HG02938 (cell line): ENCODE data around the gene CRYAB.
"Not testable (repeated sequence)": the region's sequence is repeated elsewhere in the genome, so short reads cannot be mapped to it uniquely, and the experiment has no call there.

Source experiments
- ATAC-seq: cut with Tn5 transposase; IDR thresholded peaks from one replicate; pipeline ENCODE4 v1.9.1; 2021; ENCODE audit warnings: mild to moderate bottlenecking, moderate library complexity; ENCODE audit not compliant: unreplicated experiment

CRYAB gene

GRCh38 chr11:111934306-111934705 is 22.7 kb upstream of the CRYAB start:
- ATAC-seq: no peak

DNA sequence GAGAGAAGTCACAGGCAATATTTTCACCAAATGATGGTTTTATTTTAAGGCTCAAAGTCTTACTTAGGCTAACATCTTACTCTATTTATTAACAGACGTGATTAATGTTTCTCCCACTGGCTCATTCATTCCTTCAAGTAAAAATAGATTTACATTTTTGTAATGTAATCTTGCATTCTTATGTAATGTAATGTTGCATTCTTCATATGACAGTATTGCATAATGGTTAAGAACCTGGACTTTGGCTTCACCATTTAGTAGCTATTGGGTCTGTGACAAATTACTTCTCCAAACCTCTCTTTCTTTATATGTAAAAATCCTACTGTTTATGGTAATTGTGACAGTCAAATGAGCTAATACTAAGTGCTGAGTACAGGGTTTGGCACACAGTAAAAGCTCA is 22.3 kb upstream of the CRYAB start:
- no peak for ATAC-seq

DNA sequence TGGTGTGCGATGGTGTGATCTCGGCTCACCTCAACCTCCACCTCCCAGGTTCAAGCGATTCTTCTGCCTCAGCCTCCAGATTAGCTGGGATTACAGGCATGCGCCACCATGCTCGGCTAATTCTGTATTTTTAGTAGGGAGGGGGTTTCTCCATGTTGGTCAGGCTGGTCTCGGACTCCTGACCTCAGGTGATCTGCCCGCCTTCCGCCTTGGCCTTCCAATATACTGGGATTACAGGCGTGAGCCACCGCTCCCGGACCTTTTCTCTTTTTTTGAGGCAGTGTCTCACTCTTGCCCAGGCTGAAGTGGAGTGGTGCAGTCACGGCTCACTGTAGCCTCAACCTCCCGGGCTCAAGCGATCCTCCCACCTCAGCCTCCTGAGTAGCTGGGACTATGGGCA is 21.6 kb upstream of the CRYAB start:
- not testable (repeated sequence) for ATAC-seq

- no peak for ATAC-seq
Observed at GRCh38 chr11:111932611-111932950, 21.0 kb upstream of the CRYAB start.

GRCh38 chr11:111930472-111930871 is 18.9 kb upstream of the CRYAB start:
- ATAC-seq: no peak

DNA sequence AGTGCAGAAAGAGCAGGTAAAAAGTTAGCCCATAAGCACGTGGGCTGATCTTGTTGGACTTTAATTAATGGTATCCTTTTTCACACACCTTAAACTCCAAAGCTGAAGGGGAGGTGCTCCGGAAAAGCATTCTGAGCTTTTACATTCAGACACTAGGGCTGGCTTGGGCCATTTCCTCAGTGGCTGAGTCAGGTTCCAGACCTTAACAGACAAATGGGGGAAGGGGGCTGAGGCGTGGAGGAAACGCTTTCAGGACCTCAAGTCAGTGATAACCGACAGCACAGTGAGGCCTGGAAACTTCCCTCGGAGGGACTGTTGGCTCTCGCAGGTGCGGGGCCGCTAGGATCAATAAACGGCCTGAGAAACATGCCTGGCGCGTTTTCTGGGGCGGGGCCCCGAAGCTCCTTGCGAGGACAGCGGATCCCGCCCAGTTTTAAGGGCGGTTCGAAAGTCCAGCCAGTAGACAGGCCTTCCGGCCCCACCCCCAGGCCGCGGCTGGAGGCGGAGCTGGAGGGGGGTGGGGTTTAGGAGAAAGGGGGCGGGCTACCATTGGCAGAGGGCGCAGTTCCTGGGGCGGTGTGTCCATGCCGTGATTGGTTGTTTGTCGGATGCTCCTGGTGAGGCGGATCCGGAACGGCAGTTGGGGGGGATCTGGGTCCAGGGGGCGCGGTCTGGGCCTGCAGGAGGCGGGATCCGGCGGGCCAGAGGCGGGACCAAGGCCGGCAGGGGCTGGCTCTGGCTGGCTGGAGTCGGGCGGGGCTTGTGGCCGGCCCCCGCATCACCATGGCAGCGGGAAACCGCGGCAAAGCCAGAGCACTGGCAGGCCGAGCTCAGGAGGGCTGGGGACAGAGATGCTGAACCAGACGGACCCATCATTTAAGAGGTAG is 15.2 kb upstream of the CRYAB start:
- ATAC-seq: peak; percentile 86

DNA sequence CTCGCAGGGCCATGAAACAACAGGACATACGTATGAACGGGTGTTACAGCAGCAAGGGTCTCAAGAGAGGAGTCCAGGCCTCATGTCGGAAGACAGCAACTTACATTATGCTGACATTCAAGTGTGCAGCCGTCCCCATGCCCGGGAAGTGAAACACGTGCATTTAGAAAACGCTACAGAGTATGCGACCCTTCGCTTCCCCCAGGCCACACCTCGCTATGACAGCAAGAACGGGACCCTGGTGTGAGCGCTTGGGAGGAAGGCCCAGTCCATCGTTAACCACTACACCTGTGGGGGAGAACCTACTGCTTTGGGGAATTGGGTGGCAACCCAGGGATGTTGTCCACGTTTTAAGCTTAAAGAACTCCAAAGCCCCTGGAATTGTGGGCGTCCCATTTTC is 14.4 kb upstream of the CRYAB start:
- no peak for ATAC-seq

DNA sequence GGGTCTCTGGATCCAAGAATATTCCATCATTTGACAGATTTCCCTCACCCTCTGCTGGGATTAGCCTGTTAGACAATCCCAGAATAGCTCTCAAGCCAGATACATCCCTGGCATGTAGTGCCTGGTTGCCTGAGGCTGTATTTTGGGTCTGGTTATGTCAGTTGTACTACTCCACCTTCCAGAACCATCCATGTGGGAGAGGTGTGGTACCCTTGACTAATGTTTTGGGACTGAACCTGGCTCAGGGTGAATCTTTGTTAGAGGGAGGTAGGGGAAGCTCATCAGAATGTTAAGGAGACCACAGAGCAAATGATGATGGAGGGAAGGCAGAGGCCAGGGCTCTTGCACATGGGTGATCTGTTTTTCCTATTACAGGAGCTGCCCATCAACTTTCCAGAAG is 12.4 kb upstream of the CRYAB start:
- ATAC-seq: no peak

DNA sequence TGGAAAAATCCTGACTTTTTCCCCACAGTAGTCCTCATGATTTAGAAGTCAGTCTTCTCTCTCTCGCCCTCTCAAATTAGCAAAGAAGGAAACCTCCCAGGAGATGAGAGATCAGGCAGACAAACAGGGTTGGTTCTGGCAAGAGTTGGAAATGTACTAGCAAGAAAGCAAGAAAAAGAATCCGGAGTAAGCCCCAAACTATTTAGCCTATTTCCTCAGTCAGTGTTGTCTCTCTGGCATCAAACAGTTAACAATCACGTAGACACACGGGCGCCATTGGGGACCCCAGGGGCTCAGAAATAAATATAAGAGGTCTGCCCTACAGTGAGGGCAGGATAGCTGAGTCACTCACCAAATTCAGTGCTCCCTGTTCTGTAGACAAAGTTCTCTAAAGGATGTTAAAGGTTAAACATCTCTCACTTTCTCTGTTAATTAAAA is 11.8 kb upstream of the CRYAB start:
- no peak for ATAC-seq

DNA sequence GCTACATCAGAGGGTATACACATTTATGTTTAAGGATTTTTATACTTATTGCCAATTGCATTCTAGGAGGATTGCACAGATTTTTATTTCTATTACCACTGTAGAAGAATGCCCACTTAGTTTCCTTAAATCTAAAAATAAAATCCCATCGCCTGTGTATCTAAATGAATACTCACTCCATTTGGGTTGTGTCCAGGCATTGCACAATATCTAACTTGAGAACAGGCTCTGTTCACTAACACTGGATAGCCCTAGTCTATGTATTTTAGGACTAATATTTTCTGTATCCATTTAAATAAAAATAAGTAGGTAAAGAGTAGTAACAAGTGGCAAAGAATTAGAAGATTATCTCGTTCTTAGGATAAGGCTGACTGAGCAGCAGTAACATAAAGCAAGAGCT is 11.2 kb upstream of the CRYAB start:
- ATAC-seq: no peak

GRCh38 chr11:111921541-111922230 is 10.1 kb upstream of the CRYAB start:
- no peak for ATAC-seq

DNA sequence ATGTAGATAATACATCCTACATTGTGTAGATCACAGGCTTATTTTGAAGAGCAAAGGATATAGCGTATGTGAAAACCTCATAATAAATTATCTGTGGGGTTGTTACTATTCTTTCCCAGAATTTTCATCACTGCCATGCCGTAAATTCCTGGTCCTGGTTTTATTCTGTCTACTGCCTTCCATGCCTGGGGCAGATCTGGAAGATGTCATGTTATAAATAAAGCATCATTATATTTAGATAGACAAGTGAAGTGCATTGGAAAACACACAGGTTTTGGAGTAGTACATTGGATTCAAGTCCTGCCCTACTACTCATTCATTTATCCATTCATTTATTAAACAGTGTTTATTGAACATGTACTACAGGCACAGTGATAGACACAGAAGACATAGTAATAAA is 9.3 kb upstream of the CRYAB start:
- no peak for ATAC-seq

DNA sequence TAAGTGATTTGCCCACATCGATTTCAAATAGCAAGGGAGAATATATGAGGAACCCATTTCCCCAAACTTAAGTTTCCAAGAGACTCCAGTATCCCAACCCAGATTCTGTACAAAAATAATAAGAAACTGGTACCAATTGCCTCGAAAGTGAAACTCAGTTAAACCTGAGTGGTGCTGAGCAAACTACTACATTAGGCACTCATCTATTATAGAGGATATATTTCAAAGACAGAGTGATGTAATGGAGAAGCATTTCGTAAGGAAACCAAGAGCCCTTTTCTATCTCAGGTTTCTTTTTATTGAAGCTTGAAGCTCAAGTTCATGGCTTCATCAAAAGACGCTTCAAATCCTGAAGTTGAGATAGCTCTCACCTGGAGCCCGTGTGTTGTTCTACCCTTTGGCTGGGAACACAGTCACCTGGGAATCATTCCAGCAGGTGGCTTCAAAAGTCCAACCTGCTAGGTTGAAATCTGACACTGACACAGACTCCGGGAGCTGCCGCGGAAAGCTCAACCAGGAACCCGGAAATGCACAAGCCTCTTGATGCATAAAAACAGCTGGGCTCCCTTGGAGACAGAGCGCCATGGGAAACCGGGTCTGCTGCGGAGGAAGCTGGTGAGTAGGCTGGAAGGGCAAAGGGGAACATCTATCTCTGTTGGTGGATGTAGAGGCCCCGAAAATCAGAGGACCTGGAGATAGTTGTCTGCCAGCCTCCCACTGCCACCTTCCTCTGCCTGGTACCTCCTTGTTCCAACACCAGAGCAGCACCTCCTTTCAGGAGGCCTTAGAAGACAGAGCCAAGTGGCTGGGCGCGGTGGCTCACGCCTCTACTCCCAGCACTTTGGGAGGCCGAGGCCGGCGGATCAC is 7.1 kb upstream of the CRYAB start, which contains the start of gene C11orf52:
Gene C11orf52, plus strand, starts transcription at position 524 of the 867 bp plus-strand sequence. Its CDS starts 60 bp downstream, at position 584.
- ATAC-seq: no peak

- no peak for ATAC-seq
Observed at GRCh38 chr11:111917788-111918187, 6.2 kb upstream of the CRYAB start.

- no peak for ATAC-seq
Observed at GRCh38 chr11:111917312-111917711, 5.7 kb upstream of the CRYAB start.

DNA sequence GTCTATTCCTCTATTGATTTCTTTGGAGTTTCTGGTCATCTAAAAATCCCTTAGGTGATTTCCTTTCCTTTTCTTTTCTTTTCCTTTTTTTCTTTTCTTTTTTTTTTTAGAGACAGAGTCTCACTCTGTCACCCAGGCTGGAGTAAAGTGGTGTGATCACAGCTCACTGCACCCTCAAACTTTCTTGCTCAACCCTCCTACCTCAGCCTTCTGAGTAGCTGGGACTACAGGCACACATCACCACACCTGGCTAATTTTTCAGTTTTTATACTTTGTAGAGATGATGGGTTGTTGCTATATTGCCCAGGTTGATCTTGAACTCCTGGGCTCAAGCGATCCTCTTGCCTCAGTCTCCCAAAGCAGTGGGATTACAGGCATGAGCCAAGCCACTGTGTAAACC is 5.2 kb upstream of the CRYAB start:
- no peak for ATAC-seq

- no peak for ATAC-seq
Observed at GRCh38 chr11:111913997-111914396, 2.4 kb upstream of the CRYAB start.

DNA sequence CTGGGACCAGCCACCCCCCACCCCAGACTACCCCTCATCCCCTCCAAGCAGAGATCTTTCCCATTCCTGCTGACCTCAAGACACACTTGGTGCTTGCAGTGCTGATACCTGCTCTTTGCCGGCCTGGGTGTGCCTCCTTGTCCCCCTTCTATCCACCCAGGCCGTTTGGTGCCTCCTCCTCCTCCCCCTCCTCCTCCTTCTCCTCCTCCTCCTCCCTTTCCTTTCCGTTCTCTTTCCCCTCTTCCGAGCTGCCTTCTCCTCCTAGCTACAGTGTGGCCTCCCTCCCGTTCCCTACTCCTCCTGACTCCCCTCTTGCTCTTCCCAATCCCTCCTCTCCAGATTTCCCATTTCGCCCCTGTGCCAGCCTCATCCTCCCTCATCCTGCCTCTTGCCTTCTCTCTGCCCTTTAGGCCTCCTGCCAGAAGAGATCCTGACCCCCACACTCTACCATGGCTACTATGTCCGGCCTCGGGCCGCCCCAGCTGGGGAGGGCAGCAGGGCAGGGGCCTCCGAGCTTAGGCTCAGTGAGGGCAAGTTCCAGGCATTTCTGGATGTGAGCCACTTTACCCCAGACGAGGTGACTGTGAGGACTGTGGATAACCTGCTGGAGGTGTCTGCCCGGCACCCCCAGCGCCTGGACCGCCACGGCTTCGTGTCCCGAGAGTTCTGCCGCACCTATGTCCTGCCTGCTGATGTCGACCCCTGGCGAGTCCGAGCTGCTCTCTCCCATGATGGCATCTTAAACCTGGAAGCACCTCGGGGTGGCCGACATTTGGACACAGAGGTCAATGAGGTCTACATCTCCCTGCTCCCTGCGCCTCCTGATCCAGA is 1.7 kb upstream of the CRYAB start:
- no peak for ATAC-seq

DNA sequence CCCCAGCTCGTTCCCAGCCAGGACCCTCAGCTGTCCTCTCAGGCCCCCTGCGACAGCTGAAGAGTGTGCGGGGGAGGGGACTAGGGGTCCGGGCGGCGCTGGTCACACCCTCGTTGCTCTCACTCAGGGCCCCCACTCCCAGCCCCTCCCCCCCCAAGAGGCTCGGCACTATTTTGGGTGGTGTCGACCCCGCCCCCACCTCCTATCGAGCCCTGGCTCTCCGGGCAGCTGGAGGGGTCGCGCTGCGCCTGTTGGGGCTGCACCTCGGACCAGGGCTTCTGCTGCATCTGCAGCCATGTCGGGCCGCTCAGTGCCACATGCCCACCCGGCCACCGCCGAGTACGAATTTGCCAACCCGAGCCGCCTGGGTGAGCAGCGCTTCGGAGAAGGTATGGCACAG is 965 bp upstream of the CRYAB start, which contains the start of gene HSPB2:
Gene HSPB2, plus strand, starts transcription at position 200 of the 400 bp plus-strand sequence. Its CDS starts 96 bp downstream, at position 296.
- ATAC-seq: no peak
